Measurements from ENCODE around the gene TBL1Y. TPM values are rescaled to one million over a fixed set of nuclear protein-coding genes. Genes with fewer than 3 reads are reported as not detected.

TBL1Y gene
- total RNA-seq, 2 donors from 2014 or later = 9.4 to 11.3 TPM

GRCh38 chrY:6989886-6990620 is 79.6 kb downstream of the TBL1Y start:
- Histone ChIP-seq H3K9me3 (no peaks in the 10 kb centered on the region), H3K4me3 (no peak overlapping the region), H3K36me3 (no peaks in the 10 kb centered on the region), H3K4me1 (replicated peaks) (no peaks in the 10 kb centered on the region), H3K27ac (no peak overlapping the region), H3K27me3 (replicated peaks; ENCODE audit: insufficient read depth) (no peaks in the 10 kb centered on the region)
- intact Hi-C loops (cut with DNase I) = no loop called here
- TF ChIP-seq POLR2AphosphoS5 (IDR thresholded peaks at IDR 0.05) (no peak), CTCF (IDR thresholded peaks at IDR 0.05) (no peak), POLR2A (IDR thresholded peaks at IDR 0.05) (no peak)
- WGBS = 89% methylated on average over 5 of the region's 6 CpGs
- no peak for DNase-seq (ENCODE audit: low spot score)

- no peaks in the 10 kb centered on the region for H3K36me3 ChIP-seq
- H3K9me3 ChIP-seq = no peaks in the 10 kb centered on the region
- 73% methylated on average over 3 of the region's 3 CpGs for WGBS
- H3K27me3 ChIP-seq (replicated peaks; ENCODE audit: insufficient read depth) = no peaks in the 10 kb centered on the region
- H3K27ac ChIP-seq = no peak overlapping the region
- no peaks in the 10 kb centered on the region for H3K4me1 ChIP-seq (replicated peaks)
- no peak for TF ChIP-seq POLR2A (IDR thresholded peaks at IDR 0.05)
- no peak for TF ChIP-seq POLR2AphosphoS5 (IDR thresholded peaks at IDR 0.05)
- H3K4me3 ChIP-seq = no peak overlapping the region
- DNase-seq (ENCODE audit: low spot score) = no peak
- intact Hi-C loops (cut with DNase I) = no loop called here
Observed at GRCh38 chrY:6992041-6992440, 81.5 kb downstream of the TBL1Y start.

GRCh38 chrY:6995987-6996386 is 85.5 kb downstream of the TBL1Y start:
- H3K9me3 ChIP-seq = no peaks in the 10 kb centered on the region
- H3K27ac ChIP-seq = no peak overlapping the region
- no peak overlapping the region for H3K4me3 ChIP-seq
- no peaks in the 10 kb centered on the region for H3K27me3 ChIP-seq (replicated peaks; ENCODE audit: insufficient read depth)
- TF ChIP-seq POLR2A (IDR thresholded peaks at IDR 0.05) = no peak
- no peak for TF ChIP-seq POLR2AphosphoS5 (IDR thresholded peaks at IDR 0.05)
- no peak for TF ChIP-seq CTCF (IDR thresholded peaks at IDR 0.05)
- DNase-seq (ENCODE audit: low spot score) = no peak
- H3K36me3 ChIP-seq = no peaks in the 10 kb centered on the region
- WGBS = 59% methylated on average over 3 of the region's 4 CpGs
- H3K4me1 ChIP-seq (replicated peaks) = no peaks in the 10 kb centered on the region
- intact Hi-C loops (cut with DNase I) = no loop called here

- Histone ChIP-seq H3K9me3 (no peaks in the 10 kb centered on the region), H3K4me3 (no peak overlapping the region), H3K4me1 (replicated peaks) (no peaks in the 10 kb centered on the region), H3K36me3 (no peaks in the 10 kb centered on the region), H3K27ac (no peak overlapping the region), H3K27me3 (replicated peaks; ENCODE audit: insufficient read depth) (no peaks in the 10 kb centered on the region)
- intact Hi-C loops (cut with DNase I) = no loop called here
- DNase-seq (ENCODE audit: low spot score) = no peak
- no peak for TF ChIP-seq POLR2AphosphoS5 (IDR thresholded peaks at IDR 0.05)
- TF ChIP-seq POLR2A (IDR thresholded peaks at IDR 0.05) = no peak
- TF ChIP-seq CTCF (IDR thresholded peaks at IDR 0.05) = no peak
- WGBS = 92% methylated on average over 1 of the region's 1 CpG
Observed at GRCh38 chrY:6997503-6998066, 87.1 kb downstream of the TBL1Y start.

- Histone ChIP-seq H3K4me1 (replicated peaks) (no peaks in the 10 kb centered on the region), H3K27ac (no peak overlapping the region), H3K27me3 (replicated peaks; ENCODE audit: insufficient read depth) (no peaks in the 10 kb centered on the region), H3K36me3 (no peaks in the 10 kb centered on the region), H3K9me3 (no peaks in the 10 kb centered on the region), H3K4me3 (no peak overlapping the region)
- WGBS = 60% methylated on average over 2 of the region's 2 CpGs
- no peak for TF ChIP-seq POLR2A (IDR thresholded peaks at IDR 0.05)
- TF ChIP-seq POLR2AphosphoS5 (IDR thresholded peaks at IDR 0.05) = no peak
- TF ChIP-seq CTCF (IDR thresholded peaks at IDR 0.05) = no peak
- intact Hi-C loops (cut with DNase I) = no loop called here
- DNase-seq (ENCODE audit: low spot score) = no peak
Observed at GRCh38 chrY:6999905-7000304, 89.4 kb downstream of the TBL1Y start.
